Muscle layer of colon (tissue), 2 donors: ENCODE data around the gene TNFSF11.

Source experiments
- H3K27ac ChIP-seq: one replicate; pipeline ENCODE4 v1.7.0; 2013; ENCODE audit warnings: low read depth, mild to moderate bottlenecking, low read length, moderate library complexity
- H3K27me3 ChIP-seq, 2 donors: one replicate each; pipeline ENCODE4 v1.7.0; 2013; ENCODE audit warnings: low read length in 2 of 2, mild to moderate bottlenecking in 2 of 2; ENCODE audit not compliant: insufficient read depth in 2 of 2, control insufficient read depth in 1 of 2
- H3K36me3 ChIP-seq: one replicate; pipeline ENCODE4 v1.7.0; 2013; ENCODE audit warnings: mild to moderate bottlenecking, low read length; ENCODE audit not compliant: insufficient read depth
- H3K4me1 ChIP-seq: one replicate; pipeline ENCODE4 v1.7.0; 2013; ENCODE audit warnings: mild to moderate bottlenecking, low read length; ENCODE audit not compliant: insufficient read depth
- H3K4me3 ChIP-seq, 2 donors: one replicate each; pipeline ENCODE4 v1.7.0; 2013; ENCODE audit warnings: low read length in 2 of 2, low read depth in 1 of 2, mild to moderate bottlenecking in 1 of 2, moderate library complexity in 1 of 2
- H3K9ac ChIP-seq: one replicate; pipeline ENCODE4 v1.7.0; 2013; ENCODE audit warnings: low read length
- H3K9me3 ChIP-seq: one replicate; pipeline ENCODE4 v1.7.0; 2013; ENCODE audit warnings: mild to moderate bottlenecking, low read length
- donor health status: abdominal sarcoma.
- donor health status: Adenocarcinoma of cecum.

Gene TNFSF11

DNA sequence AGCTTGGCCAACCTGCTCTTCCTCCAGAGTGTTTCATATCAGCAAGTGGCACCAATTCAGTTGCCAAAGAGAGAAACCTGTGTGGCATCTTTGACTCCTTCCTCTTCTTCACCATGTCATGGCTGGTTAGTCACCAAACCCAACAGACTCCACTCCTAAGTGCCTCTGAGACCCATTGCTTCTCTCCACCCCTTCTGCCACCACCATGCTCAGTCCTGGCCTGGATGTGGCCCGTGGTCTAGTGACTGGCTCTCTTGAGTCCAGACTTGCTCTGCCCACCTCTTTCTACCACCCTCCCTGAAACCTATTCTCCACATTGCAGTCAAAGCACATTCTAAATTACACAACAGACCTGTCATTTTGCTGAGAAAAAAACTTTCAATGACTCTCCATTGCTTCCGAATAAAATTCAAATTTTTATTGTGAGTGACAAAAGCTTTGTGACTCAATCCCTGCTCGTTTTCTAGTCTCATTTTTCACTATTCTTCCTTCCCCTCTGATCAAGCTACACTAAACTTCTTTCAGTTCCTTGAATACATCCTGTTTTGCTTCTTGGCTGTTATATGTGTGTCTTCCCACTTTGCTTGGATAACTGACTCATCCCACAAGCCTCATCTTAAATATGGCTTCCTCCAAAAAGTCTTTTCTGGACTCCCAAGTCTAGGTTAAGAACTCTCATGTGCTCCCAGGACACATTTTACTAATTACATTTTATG lies 12.0 kb upstream of the TNFSF11 start:
- Histone ChIP-seq H3K4me1 (no peaks in the 10 kb centered on the region), H3K9me3 (no peaks in the 10 kb centered on the region), H3K4me3 (no peak overlapping the region), H3K27me3 (no peaks in the 10 kb centered on the region), H3K27ac (no peak overlapping the region), H3K36me3 (no peaks in the 10 kb centered on the region), H3K9ac (no peak overlapping the region)

- H3K4me3 ChIP-seq = no peak overlapping the region
- no peak overlapping the region for H3K9ac ChIP-seq
- H3K27me3 ChIP-seq = no peaks in the 10 kb centered on the region
- H3K36me3 ChIP-seq = no peaks in the 10 kb centered on the region
- no peaks in the 10 kb centered on the region for H3K9me3 ChIP-seq
- no peaks in the 10 kb centered on the region for H3K4me1 ChIP-seq
- no peak overlapping the region for H3K27ac ChIP-seq
Observed at GRCh38 chr13:42567906-42568305, 6.0 kb upstream of the TNFSF11 start.

- H3K36me3 ChIP-seq = no peaks in the 10 kb centered on the region
- no peak overlapping the region for H3K27ac ChIP-seq
- peaks cover 4% of the 10 kb centered on the region for H3K4me1 ChIP-seq
- H3K9me3 ChIP-seq = no peaks in the 10 kb centered on the region
- H3K9ac ChIP-seq = no peak overlapping the region
- peaks cover 2 to 14% of the 10 kb centered on the region in 2 donors for H3K27me3 ChIP-seq
- no peak overlapping the region for H3K4me3 ChIP-seq
Observed at GRCh38 chr13:42569576-42570344, 4.2 kb upstream of the TNFSF11 start.

DNA sequence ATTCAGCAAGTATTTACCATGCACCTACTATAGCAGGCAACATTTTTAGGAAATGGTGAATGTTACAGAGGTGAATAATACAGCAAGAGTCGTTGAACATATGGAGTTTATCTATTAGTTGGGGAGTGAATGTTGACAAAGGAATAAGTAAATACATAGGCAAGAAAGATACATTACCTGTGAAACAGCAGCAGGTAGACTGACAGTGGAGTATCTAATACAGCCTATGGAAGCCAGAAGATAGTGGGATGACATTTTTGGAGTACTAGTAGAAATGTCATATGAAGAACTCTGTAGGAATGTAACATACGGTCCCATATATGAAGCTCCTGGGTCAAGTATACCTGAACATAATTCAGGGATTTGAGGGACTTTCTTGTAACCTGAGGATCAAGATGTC lies 2.1 kb upstream of the TNFSF11 start:
- Histone ChIP-seq H3K36me3 (no peaks in the 10 kb centered on the region), H3K4me1 (peaks cover 4% of the 10 kb centered on the region), H3K27ac (no peak overlapping the region), H3K9me3 (no peaks in the 10 kb centered on the region), H3K4me3 (no peak overlapping the region), H3K27me3 (peaks cover 9 to 21% of the 10 kb centered on the region in 2 donors), H3K9ac (no peak overlapping the region)

DNA sequence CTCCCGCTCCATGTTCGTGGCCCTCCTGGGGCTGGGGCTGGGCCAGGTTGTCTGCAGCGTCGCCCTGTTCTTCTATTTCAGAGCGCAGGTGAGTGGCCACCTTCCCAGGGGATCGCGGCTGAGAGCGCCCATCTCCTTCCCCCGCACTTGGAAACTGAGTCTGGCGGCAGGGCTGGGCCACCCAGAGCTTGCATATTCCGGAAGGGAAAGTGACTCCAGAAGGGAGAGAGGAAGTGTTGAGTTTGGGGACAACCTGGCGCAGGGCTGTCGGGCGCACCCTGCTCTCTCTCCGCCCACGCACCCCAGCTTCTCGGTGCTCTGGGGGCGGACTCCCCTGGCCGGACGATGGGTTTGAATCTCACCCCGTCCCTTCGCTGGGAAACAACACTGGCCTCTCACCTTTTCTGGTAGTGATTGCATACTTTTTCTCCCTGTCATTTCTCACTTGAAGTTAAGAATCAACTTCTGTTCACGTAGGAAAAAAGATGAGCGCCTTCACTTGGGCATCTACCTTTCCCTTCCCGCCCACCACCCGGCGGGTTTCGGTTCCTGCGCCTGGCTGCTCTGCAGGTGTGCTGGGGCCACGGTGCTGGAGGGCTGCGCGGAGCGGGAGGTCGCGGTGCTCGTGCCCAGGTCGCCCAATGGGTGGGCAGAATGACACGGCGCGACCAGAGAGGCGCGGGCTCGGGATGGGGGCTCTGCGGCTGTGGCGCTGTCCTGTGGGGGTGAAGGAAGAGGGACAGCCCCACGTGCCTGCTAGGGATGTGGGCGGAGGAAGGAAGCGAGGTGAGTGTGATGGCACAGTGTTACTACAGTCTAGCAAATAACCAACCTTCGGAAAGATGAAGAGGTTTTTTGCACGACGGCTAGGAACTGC lies 721 bp downstream of the TNFSF11 start:
- peak overlapping the region; percentile 14 to 39 for H3K4me3 ChIP-seq
- H3K9ac ChIP-seq = no peak overlapping the region
- H3K27ac ChIP-seq = no peak overlapping the region
- H3K4me1 ChIP-seq = peaks cover 4% of the 10 kb centered on the region
- H3K27me3 ChIP-seq = peaks cover 9 to 21% of the 10 kb centered on the region in 2 donors
- H3K36me3 ChIP-seq = no peaks in the 10 kb centered on the region
- no peaks in the 10 kb centered on the region for H3K9me3 ChIP-seq

DNA sequence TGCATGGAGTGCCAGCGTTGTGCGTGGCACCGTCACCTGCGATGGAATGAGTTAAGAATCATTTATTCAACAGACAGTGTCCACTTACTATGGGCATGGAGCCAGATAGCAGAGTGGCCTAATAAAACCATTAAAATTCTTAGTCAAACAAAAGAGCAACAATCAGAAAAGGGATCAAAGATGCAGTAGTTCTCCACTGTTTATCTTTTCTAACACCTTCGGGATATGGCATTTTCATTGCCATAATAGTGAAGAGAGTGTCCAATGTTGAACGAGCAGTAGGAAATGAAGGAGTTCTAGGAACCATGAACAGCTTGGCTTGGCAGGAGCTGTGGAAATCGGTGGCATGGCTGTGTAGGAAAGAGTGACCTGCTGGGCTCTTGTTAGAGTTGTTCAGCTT lies 2.0 kb downstream of the TNFSF11 start:
- Histone ChIP-seq H3K27me3 (peaks cover 9 to 21% of the 10 kb centered on the region in 2 donors), H3K9me3 (no peaks in the 10 kb centered on the region), H3K4me3 (no peak overlapping the region), H3K4me1 (peaks cover 4% of the 10 kb centered on the region), H3K27ac (no peak overlapping the region), H3K36me3 (no peaks in the 10 kb centered on the region), H3K9ac (no peak overlapping the region)

DNA sequence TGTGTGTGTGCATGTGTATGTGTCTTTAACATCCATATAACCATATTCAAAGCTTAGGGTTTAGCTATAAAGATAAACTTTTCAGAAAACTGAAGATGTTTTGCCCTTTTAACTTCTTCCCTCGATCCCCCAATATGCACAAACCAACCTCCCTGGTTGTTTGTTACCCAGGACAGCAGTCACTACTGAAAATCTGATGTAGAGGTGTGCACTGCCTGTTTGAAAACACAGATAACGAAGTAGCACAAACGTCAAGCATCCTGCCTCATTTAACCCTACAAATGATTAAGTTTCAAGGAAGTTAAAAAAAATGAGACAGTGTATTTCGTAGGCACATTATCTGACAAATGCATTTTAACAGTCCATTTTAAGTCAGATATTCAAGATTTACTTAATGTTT lies 3.6 kb downstream of the TNFSF11 start:
- Histone ChIP-seq H3K9ac (no peak overlapping the region), H3K4me1 (peaks cover 4% of the 10 kb centered on the region), H3K27me3 (peaks cover 9 to 21% of the 10 kb centered on the region in 2 donors), H3K36me3 (no peaks in the 10 kb centered on the region), H3K9me3 (no peaks in the 10 kb centered on the region), H3K4me3 (no peak overlapping the region), H3K27ac (no peak overlapping the region)

DNA sequence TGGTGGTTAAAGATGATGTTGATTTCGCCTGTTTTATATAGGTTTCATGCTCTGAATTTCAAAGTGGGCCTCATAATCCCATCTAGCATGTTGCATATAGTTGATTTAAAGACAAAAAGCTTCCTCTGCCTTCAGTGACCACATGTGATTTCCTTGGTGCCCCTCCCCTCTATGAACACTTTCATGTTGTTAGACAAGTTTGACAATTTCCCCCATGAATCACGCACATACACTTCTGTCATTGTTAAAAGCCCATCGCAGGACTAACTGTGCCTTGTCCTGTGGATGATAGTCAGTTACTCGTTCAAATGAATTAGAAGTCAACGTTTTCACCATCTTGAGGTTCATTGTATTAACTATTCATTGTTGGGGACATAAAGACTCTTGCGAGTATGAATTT lies 6.7 kb downstream of the TNFSF11 start:
- Histone ChIP-seq H3K9ac (no peak overlapping the region), H3K4me1 (no peaks in the 10 kb centered on the region), H3K36me3 (no peaks in the 10 kb centered on the region), H3K27ac (no peak overlapping the region), H3K27me3 (no peaks in the 10 kb centered on the region), H3K4me3 (no peak overlapping the region), H3K9me3 (no peaks in the 10 kb centered on the region)

- no peaks in the 10 kb centered on the region for H3K4me1 ChIP-seq
- no peak overlapping the region for H3K9ac ChIP-seq
- no peaks in the 10 kb centered on the region for H3K27me3 ChIP-seq
- no peaks in the 10 kb centered on the region for H3K36me3 ChIP-seq
- no peak overlapping the region for H3K27ac ChIP-seq
- no peak overlapping the region for H3K4me3 ChIP-seq
- no peaks in the 10 kb centered on the region for H3K9me3 ChIP-seq
Observed at GRCh38 chr13:42581427-42581826, 7.5 kb downstream of the TNFSF11 start.

DNA sequence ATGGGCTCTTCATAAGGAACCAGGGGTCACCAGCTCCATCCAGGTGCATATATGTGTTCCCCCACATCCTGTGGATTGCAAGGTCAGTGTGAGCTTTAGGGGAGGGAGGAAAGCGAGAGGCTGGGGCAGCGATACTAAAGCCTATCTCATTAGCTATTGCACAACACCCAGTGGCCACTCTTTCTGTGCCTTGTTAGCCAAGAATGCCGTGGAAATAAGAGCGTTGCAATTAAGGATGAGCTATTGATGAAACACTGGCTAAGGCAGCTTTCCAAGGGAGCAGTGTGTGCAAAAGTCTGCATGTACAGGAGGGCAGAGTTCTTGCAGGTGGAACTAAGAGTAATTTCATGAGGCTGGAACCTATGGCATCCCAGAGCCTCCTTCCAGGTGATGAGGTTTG lies 17.6 kb downstream of the TNFSF11 start:
- Histone ChIP-seq H3K27ac (no peak overlapping the region), H3K9ac (no peak overlapping the region), H3K36me3 (no peaks in the 10 kb centered on the region), H3K4me1 (no peaks in the 10 kb centered on the region), H3K4me3 (no peak overlapping the region), H3K9me3 (no peaks in the 10 kb centered on the region), H3K27me3 (no peaks in the 10 kb centered on the region)
